Breast epithelium (tissue), 4 donors: ENCODE results near the gene NLGN4Y. TPM values are rescaled to one million over a fixed set of nuclear protein-coding genes. Genes with fewer than 3 reads are reported as not detected.

Experiments used
- DNase-seq, 2 donors: peaks; one replicate each; pipeline ENCODE4 v3.0.0-alpha.2; 2019; ENCODE audit warnings: low spot score in 2 of 2
- H3K27ac ChIP-seq, 2 donors: fragments of 200-600 bp; sonication (generic) in 1 of 2; one replicate each; pipeline ENCODE4 v1.5.1; 2016 to 2019; ENCODE audit warnings: mild to moderate bottlenecking in 1 of 2
- H3K27me3 ChIP-seq, 2 donors: fragments of 200-600 bp; sonication (generic) in 1 of 2; one replicate each; pipeline versions ENCODE4 v1.5.1 to v1.6.0; 2017 to 2019; ENCODE audit warnings: control low read depth in 1 of 2, mild to moderate bottlenecking in 1 of 2
- H3K36me3 ChIP-seq: fragments of 200-600 bp; one replicate; pipeline ENCODE4 v1.5.1; 2019
- H3K4me1 ChIP-seq, 2 donors: fragments of 200-600 bp; sonication (generic); one replicate each; pipeline ENCODE4 v1.5.1; 2016 to 2019; ENCODE audit warnings: control low read depth in 1 of 2
- H3K4me3 ChIP-seq, 3 donors: fragments of 200-600 bp; sonication (generic); 1 replicate in 2 of 3; 2 replicates in 1 of 3; pipeline ENCODE4 v1.5.1; 2016 to 2019; ENCODE audit warnings: mild to moderate bottlenecking in 3 of 3, moderate library complexity in 2 of 3
- H3K9me3 ChIP-seq, 2 donors: fragments of 200-600 bp; sonication (generic) in 1 of 2; one replicate each; pipeline ENCODE4 v1.5.1; 2016 to 2019; ENCODE audit warnings: control low read depth in 1 of 2
- POLR2A ChIP-seq: fragments of 450-650 bp; IDR thresholded peaks from one replicate; pipeline ENCODE4 v1.6.1; 2016; ENCODE audit warnings: antibody characterized with exemption, mild to moderate bottlenecking, moderate library complexity
- POLR2AphosphoS5 ChIP-seq, 3 donors: sonication (generic); formaldehyde crosslinking; IDR thresholded peaks; one replicate each; pipeline ENCODE4 v1.6.1; 2017; ENCODE audit warnings: antibody characterized with exemption in 3 of 3
- intact Hi-C: fragments of 100-400 bp; cut with DNase I; formaldehyde crosslinking; loops from one replicate; pipeline ENCODE4 v1.15.1; 2023; ENCODE audit warnings: low total_unique reads
- total RNA-seq, 3 donors: library from RNA; depleted of rRNA; stranded (reverse); fragments of >200 nt; gene quantifications; one replicate each; pipeline ENCODE4 v1.1.0, GENCODE V29; 2016
- TF ChIP-seq, protein P1 (sequence below), 3 donors: fragments of 450-650 bp; IDR thresholded peaks; one replicate each; pipeline ENCODE4 v1.5.1; 2016 to 2017; ENCODE audit warnings: antibody characterized with exemption in 3 of 3, mild to moderate bottlenecking in 3 of 3, moderate library complexity in 3 of 3

The NLGN4Y gene
- total RNA-seq, 3 donors from 2014 or later = 0.15 to 20.3 TPM; not detected in 1

DNA sequence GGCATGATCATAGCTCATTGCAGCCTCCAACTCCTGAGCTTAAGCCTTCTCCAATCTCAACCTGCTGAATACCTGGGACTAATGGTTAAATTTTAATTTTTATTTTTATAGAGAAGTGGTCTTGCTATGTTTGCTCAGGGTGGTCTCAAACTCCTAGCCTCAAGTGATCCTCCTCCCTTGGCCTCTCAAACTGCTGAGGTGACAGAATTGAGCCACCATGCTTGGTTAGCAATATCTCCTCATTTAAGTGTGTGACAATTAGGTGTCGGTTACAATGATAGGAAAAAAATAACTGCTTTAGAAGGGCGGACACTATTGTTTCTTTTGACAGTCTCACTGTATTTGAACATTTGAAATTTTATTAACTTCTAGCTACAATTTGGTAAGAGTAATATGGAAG is 300.3 kb downstream of the NLGN4Y start:
- TF ChIP-seq, protein P1, sequence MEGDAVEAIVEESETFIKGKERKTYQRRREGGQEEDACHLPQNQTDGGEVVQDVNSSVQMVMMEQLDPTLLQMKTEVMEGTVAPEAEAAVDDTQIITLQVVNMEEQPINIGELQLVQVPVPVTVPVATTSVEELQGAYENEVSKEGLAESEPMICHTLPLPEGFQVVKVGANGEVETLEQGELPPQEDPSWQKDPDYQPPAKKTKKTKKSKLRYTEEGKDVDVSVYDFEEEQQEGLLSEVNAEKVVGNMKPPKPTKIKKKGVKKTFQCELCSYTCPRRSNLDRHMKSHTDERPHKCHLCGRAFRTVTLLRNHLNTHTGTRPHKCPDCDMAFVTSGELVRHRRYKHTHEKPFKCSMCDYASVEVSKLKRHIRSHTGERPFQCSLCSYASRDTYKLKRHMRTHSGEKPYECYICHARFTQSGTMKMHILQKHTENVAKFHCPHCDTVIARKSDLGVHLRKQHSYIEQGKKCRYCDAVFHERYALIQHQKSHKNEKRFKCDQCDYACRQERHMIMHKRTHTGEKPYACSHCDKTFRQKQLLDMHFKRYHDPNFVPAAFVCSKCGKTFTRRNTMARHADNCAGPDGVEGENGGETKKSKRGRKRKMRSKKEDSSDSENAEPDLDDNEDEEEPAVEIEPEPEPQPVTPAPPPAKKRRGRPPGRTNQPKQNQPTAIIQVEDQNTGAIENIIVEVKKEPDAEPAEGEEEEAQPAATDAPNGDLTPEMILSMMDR (IDR thresholded peaks at IDR 0.05) = no peak
- no peak for TF ChIP-seq POLR2A
- TF ChIP-seq POLR2AphosphoS5 (IDR thresholded peaks at IDR 0.05) = no peak
- H3K4me3 ChIP-seq = no peak overlapping the region
- H3K9me3 ChIP-seq = no peaks in the 10 kb centered on the region
- intact Hi-C loops = no loop called here
- DNase-seq = no peak
- H3K36me3 ChIP-seq = no peaks in the 10 kb centered on the region
- no peaks in the 10 kb centered on the region for H3K27me3 ChIP-seq
- no peaks in the 10 kb centered on the region for H3K4me1 ChIP-seq
- H3K27ac ChIP-seq = no peak overlapping the region

DNA sequence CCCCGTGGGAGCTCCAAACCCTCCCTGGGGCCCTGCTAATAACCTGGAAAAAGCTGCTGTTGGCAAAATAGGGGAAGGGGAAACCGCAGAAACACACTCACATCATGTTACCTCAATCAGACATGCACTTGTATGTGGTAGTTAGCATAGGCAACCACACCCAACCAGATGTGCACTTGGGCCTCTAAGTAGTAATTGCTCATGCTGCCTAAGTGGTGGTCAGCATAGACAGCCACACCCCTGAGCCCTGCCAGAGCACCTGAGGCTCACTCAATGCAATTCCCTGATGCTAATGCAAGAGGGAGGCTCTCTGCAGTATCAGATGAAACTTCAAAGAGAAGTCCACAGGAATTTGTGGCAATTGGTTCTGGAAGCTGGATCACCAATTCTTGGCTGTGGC is 301.4 kb downstream of the NLGN4Y start:
- no peaks in the 10 kb centered on the region for H3K27me3 ChIP-seq
- TF ChIP-seq POLR2A = no peak
- TF ChIP-seq, protein P1 (IDR thresholded peaks at IDR 0.05) = no peak
- TF ChIP-seq POLR2AphosphoS5 (IDR thresholded peaks at IDR 0.05) = no peak
- no peak for DNase-seq
- no peaks in the 10 kb centered on the region for H3K36me3 ChIP-seq
- intact Hi-C loops = no loop called here
- H3K27ac ChIP-seq = no peak overlapping the region
- no peak overlapping the region for H3K4me3 ChIP-seq
- no peaks in the 10 kb centered on the region for H3K9me3 ChIP-seq
- no peaks in the 10 kb centered on the region for H3K4me1 ChIP-seq

DNA sequence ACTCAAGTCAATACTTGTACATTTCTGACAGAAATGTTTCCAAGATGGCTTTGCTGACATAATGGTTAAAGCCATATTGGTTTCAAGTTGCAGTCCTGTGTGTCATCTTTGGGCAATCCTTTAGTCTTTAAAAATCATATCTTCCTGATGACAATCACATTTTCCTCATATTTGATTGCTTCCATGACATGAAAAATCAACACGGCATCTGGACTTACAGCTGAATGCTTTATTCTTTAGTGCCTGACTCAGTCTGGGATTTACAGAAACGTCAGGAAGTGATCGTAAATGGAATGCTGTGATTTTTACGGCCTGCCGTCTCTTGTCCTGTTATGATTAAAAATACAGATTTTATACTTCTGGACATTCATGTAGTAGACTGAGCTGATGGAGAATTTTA is 304.2 kb downstream of the NLGN4Y start:
- H3K9me3 ChIP-seq = no peaks in the 10 kb centered on the region
- TF ChIP-seq POLR2AphosphoS5 (IDR thresholded peaks at IDR 0.05) = no peak
- TF ChIP-seq POLR2A = no peak
- TF ChIP-seq, protein P1 (IDR thresholded peaks at IDR 0.05) = no peak
- DNase-seq = no peak
- H3K27me3 ChIP-seq = no peaks in the 10 kb centered on the region
- H3K36me3 ChIP-seq = no peaks in the 10 kb centered on the region
- intact Hi-C loops = no loop called here
- H3K4me1 ChIP-seq = no peaks in the 10 kb centered on the region
- no peak overlapping the region for H3K27ac ChIP-seq
- no peak overlapping the region for H3K4me3 ChIP-seq

DNA sequence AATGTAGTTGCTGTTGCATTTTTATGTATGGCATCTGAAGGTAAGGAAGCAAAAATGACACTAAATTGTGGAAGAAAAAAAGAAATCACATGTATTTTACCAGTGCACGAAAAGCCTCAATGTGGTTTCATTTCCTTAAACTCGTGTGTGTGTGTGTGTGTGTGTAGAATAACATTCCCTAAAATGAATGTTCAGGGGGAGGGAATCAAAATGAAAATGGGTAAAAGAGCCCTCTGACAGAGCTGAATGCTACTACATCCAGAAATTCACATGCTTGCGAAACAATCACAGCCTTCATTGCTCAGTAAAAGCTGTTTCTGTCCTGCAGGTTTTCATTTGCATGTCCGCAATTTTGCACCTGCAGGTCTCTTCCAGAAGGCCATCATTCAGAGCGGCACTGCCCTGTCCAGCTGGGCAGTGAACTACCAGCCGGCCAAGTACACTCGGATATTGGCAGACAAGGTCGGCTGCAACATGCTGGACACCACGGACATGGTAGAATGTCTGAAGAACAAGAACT is 305.1 kb downstream of the NLGN4Y start:
- intact Hi-C loops = no loop called here

More for the DNA sequence above, 305.1 kb downstream of the NLGN4Y start:
- Histone ChIP-seq H3K27ac (no peak overlapping the region), H3K27me3 (no peaks in the 10 kb centered on the region), H3K4me3 (no peak overlapping the region), H3K4me1 (no peaks in the 10 kb centered on the region), H3K36me3 (no peaks in the 10 kb centered on the region), H3K9me3 (no peaks in the 10 kb centered on the region)
- TF ChIP-seq, protein P1 (IDR thresholded peaks at IDR 0.05) = no peak
- TF ChIP-seq POLR2A (no peak), POLR2AphosphoS5 (IDR thresholded peaks at IDR 0.05) (no peak)
- DNase-seq = no peak
